Fibroblast of villous mesenchyme (primary cell): ENCODE measurements around the gene ACOXL. TPM values are rescaled to one million over a fixed set of nuclear protein-coding genes. Genes with fewer than 3 reads are reported as not detected.

Source experiments
- DNase-seq: peaks from one replicate; pipeline ENCODE4 v3.0.0-alpha.2; 2010; ENCODE audit warnings: low read depth
- H3K4me3 ChIP-seq: 2 replicates; pipeline ENCODE4 v1.5.1; 2011; ENCODE audit warnings: low read depth, mild to moderate bottlenecking, low read length
- total RNA-seq: library from RNA; depleted of rRNA; stranded (reverse); fragments of >200 nt; gene quantifications from 2 replicates; pipeline ENCODE4 v1.2.3, GENCODE V29; 2012
- TF ChIP-seq, protein P1 (sequence below): IDR thresholded peaks from 2 replicates; pipeline ENCODE4 v1.5.1; 2012; ENCODE audit warnings: low read depth, mild to moderate bottlenecking, low read length; ENCODE audit not compliant: insufficient read depth

The ACOXL gene
- total RNA-seq, 1 donor, result not detected

DNA sequence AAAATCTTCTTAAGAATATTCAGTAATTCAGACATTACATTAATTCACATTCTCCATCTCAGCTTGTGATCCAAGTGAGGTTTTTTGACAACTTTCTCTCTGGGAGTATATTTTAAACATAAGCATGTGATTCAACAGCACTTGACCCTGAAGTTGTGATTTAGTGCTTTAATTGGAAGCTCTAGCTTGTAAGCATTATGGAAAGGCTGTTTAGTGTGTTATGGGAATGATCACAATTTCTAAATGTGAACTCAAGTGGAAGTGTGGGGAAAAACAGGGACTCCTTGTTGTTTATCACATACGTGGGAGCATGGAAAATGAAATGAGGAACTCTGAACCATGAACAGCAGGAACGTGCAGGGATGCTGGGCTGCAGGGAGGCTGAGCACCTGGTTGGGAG lies 239.4 kb downstream of the ACOXL start:
- no peak overlapping the region for H3K4me3 ChIP-seq
- no peak for DNase-seq
- TF ChIP-seq, protein P1, sequence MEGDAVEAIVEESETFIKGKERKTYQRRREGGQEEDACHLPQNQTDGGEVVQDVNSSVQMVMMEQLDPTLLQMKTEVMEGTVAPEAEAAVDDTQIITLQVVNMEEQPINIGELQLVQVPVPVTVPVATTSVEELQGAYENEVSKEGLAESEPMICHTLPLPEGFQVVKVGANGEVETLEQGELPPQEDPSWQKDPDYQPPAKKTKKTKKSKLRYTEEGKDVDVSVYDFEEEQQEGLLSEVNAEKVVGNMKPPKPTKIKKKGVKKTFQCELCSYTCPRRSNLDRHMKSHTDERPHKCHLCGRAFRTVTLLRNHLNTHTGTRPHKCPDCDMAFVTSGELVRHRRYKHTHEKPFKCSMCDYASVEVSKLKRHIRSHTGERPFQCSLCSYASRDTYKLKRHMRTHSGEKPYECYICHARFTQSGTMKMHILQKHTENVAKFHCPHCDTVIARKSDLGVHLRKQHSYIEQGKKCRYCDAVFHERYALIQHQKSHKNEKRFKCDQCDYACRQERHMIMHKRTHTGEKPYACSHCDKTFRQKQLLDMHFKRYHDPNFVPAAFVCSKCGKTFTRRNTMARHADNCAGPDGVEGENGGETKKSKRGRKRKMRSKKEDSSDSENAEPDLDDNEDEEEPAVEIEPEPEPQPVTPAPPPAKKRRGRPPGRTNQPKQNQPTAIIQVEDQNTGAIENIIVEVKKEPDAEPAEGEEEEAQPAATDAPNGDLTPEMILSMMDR, result no peak

DNA sequence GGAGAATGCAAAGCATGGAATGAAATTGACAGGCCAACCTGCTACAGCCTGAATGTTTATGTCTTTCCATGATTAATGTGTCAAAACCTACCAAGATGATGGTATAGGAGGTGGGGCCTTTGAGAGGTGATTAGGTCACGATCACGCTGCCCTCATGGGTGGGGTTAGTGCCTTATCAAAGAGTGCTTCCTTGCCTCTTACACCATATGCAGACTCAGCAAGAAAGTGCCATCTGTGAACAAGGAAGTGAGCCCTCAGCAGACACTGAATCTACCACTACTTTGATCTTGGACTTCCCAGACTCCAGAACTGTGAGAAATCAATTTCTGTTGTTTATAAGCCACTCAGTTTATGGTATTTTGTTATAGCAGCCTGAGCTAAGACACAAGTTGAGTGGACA lies 240.9 kb downstream of the ACOXL start:
- DNase-seq, result no peak
- TF ChIP-seq, protein P1, result no peak
- H3K4me3 ChIP-seq, result no peak overlapping the region

DNA sequence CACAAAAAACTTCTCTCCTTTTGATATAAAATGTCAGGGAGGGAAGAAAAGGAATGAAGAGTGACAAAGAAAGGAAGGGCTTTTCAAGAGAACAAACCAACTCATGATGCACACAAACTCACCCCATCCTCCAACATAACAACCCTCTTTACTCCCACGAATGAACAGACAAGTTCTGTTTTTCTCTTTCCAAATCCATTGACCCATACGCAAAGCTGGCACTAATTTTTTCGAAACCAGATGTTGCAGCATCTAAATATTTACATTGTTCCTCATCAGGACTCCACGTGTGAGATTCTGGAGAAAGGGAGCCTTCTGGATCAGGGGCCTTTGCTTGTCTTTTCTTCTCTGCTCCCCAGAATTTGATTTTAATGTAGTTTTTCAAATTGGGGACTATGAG lies 245.0 kb downstream of the ACOXL start:
- DNase-seq, result no peak
- TF ChIP-seq, protein P1, result no peak
- no peak overlapping the region for H3K4me3 ChIP-seq

DNA sequence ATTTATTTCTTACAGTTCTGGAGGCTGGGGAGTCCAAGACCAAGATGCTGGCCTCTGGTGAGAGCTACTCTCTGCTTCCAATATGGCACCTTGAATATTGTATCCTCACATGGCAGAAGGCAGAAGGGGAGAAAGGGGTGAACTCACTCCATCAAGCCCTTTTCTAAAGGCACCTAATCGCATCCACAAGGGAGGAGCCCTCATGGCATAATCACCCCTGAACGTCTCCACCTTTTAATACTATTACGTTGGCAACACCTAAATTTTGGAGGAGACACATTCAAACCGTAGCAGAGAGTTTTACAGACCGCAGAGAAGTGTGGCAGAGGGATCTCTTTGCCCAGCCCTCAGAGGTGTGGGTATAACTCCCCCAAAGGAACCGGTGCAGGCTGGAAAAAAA lies 245.8 kb downstream of the ACOXL start:
- TF ChIP-seq, protein P1, result no peak
- no peak for DNase-seq
- H3K4me3 ChIP-seq, result no peak overlapping the region

DNA sequence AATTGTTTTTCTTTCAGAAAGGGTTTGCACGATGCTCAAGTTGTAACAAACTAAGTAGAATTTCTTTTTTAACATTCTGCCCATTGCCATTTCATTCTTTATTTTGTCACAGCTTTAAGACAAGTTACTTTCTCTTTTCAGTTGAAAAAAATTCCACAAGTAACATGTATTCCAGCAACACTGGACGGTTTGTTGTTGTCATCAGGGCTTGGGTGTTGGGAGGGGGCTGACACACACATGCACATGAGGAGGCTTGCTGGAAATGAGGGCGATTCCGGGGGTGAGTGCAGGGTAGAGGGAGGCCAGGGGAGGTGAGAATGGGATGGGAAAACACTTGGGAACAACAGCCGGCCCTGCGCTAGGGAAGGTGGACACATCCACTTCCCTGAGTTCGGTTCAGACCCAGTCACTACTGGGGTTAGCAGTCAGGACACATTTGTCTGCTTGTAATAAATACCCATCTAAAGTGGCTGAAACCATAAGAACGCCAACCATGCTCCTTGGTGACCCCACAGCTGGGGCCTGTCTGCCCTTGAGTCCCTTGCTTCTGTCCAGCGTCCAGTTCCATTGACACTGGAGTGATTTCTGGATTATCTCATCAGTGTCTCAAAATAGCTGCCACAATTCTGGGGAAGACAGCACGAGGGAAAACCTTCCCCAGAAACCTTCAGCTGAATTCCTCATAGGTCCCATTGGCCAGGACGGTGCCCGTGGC lies 246.5 kb downstream of the ACOXL start:
- H3K4me3 ChIP-seq, result no peak overlapping the region
- no peak for DNase-seq
- TF ChIP-seq, protein P1, result no peak

DNA sequence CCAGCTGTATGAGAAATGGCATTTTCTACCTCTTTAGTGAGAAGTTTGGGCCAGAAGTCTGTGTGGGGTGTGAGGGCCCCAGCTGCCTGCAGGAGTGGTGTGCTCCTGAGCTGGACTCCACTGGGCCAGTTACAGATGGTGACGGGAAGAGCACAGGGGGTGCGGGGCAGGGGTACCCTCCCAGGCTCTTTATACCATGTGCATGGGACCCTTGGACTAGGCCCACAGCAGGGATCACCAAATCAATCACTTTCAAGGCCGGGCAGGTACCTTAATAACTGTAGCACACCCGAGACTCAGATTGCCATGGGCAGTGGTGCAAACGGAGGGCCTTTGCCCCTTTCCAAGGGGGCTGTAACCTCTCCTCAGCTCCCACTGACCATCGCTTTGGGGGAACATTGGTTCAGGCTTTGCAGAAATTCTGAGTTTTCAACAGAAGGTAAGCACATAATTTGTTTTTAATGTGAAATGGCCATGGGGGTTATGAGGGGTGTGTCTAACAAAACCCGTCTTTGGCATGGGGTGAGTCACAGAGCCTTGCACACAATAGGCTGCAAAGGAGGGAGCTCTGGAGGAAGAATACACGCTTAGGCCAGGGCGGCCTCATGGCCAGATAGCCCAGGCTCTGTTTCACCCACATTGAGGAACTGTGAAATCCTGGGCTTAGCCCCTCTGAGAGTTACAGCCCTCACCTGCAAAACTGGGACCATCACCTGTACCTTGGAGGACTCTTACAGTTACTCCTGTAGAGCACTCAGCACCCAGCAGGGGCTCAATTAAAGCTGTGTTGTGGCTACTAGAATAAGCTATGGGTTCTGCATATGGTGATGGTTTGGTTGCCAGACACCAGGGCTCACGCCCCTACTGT lies 247.3 kb downstream of the ACOXL start:
- TF ChIP-seq, protein P1, result no peak

More for the DNA sequence above, 247.3 kb downstream of the ACOXL start:
- H3K4me3 ChIP-seq, result no peak overlapping the region
- no peak for DNase-seq
